Lower leg skin (tissue), 3 donors: Measurements from ENCODE around the gene TEX261.

Experiments used
- POLR2A ChIP-seq, 2 donors: fragments of 450-650 bp; IDR thresholded peaks; one replicate each; pipeline ENCODE4 v1.6.1; 2016 to 2017; ENCODE audit warnings: antibody characterized with exemption in 2 of 2, mild to moderate bottlenecking in 1 of 2, moderate library complexity in 1 of 2
- TF ChIP-seq, protein P1 (sequence below), 3 donors: fragments of 450-650 bp; IDR thresholded peaks; one replicate each; pipeline ENCODE4 v1.5.1; 2016; ENCODE audit warnings: antibody characterized with exemption in 3 of 3, mild to moderate bottlenecking in 3 of 3, moderate library complexity in 2 of 3

DNA sequence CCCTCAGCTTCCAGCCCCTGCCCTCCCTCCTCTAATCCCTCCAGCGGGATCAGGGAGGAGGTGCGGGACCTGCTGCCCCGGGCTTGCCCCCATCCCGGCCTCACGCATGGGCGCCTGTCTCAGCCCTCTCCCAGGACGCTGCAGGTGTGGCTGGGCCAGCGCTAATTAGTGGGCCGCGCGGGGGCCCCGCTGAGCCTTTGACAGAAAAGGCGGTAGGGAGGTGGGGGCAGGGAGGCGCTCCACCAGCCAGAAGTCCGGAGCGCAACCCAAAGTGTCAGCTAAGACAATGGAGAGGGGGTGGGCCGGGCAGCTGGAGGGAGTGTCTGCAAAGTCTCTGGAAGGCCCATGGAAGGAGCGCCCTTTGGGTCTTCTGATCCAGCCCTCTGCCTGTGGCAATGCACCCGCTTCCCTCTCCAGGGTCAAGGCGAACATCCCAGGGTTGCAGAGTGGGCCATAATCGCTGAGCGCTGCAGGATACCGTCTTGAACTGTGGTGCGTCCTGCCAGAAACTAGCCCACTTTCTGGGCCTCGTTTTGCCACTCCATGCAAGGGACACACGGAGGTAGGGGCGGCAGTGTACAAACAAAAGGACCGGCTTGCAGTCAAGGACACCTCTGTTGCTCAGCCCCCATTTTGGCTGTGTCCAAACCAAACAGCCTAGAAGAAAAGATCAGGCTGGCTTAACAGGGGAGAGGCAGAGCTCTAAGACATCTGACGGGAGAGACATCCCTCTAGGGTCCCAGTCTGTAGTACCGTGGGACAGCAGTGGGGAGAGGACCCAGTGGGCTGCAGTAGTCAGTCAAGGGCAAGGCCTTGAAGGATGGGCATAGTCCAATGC, 55.5 kb downstream of the TEX261 start:
- TF ChIP-seq, protein P1, sequence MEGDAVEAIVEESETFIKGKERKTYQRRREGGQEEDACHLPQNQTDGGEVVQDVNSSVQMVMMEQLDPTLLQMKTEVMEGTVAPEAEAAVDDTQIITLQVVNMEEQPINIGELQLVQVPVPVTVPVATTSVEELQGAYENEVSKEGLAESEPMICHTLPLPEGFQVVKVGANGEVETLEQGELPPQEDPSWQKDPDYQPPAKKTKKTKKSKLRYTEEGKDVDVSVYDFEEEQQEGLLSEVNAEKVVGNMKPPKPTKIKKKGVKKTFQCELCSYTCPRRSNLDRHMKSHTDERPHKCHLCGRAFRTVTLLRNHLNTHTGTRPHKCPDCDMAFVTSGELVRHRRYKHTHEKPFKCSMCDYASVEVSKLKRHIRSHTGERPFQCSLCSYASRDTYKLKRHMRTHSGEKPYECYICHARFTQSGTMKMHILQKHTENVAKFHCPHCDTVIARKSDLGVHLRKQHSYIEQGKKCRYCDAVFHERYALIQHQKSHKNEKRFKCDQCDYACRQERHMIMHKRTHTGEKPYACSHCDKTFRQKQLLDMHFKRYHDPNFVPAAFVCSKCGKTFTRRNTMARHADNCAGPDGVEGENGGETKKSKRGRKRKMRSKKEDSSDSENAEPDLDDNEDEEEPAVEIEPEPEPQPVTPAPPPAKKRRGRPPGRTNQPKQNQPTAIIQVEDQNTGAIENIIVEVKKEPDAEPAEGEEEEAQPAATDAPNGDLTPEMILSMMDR (IDR thresholded peaks at IDR 0.05): no peak
- no peak for TF ChIP-seq POLR2A (IDR thresholded peaks at IDR 0.05)
